ENCODE data around the gene NINJ1. TPM values are rescaled to one million over a fixed set of nuclear protein-coding genes. Genes with fewer than 3 reads are reported as not detected.

NINJ1 gene
- total RNA-seq, 1 donor from 2014 or later, result 46.6 TPM

DNA sequence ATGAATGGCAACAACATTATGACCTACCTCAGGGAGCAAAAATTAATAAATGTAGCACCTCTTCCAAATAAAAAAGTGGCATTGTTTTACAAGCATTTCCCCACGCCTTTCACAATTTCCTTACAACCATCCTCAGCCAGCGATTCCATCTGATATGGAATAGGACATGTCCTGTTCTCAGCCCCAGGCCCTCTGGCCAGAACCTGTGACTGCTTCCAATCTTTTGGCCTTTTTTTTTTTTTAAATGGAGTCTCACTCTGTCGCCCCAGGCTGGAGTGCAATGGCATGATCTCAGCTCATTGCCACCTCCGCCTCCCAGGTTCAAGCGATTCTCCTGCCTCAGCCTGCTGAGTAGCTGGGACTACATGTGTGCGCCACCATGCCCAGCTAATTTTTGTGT, 33.1 kb upstream of the NINJ1 start:
- intact Hi-C loops (cut with DNase I), result no loop called here
- DNase-seq, result no peak
- Histone ChIP-seq H3K27me3 (ENCODE audit: low read depth) (no peaks in the 10 kb centered on the region), H3K4me3 (no peak overlapping the region), H3K27ac (no peak overlapping the region), H3K4me1 (no peaks in the 10 kb centered on the region), H3K9me3 (no peaks in the 10 kb centered on the region), H3K36me3 (no peaks in the 10 kb centered on the region)
- no peak for ATAC-seq
- TF ChIP-seq, protein P1, sequence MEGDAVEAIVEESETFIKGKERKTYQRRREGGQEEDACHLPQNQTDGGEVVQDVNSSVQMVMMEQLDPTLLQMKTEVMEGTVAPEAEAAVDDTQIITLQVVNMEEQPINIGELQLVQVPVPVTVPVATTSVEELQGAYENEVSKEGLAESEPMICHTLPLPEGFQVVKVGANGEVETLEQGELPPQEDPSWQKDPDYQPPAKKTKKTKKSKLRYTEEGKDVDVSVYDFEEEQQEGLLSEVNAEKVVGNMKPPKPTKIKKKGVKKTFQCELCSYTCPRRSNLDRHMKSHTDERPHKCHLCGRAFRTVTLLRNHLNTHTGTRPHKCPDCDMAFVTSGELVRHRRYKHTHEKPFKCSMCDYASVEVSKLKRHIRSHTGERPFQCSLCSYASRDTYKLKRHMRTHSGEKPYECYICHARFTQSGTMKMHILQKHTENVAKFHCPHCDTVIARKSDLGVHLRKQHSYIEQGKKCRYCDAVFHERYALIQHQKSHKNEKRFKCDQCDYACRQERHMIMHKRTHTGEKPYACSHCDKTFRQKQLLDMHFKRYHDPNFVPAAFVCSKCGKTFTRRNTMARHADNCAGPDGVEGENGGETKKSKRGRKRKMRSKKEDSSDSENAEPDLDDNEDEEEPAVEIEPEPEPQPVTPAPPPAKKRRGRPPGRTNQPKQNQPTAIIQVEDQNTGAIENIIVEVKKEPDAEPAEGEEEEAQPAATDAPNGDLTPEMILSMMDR (IDR thresholded peaks at IDR 0.05), result no peak

GRCh38 chr9:93166699-93167098, 32.6 kb upstream of the NINJ1 start:
- no peak overlapping the region for H3K27ac ChIP-seq
- no peak for ATAC-seq
- TF ChIP-seq, protein P1 (IDR thresholded peaks at IDR 0.05), result no peak
- intact Hi-C loops (cut with DNase I), result no loop called here
- H3K4me3 ChIP-seq, result no peak overlapping the region
- no peaks in the 10 kb centered on the region for H3K36me3 ChIP-seq
- H3K27me3 ChIP-seq (ENCODE audit: low read depth), result no peaks in the 10 kb centered on the region
- no peaks in the 10 kb centered on the region for H3K9me3 ChIP-seq
- DNase-seq, result no peak
- H3K4me1 ChIP-seq, result no peaks in the 10 kb centered on the region

GRCh38 chr9:93164085-93164484, 30.0 kb upstream of the NINJ1 start:
- no peak for DNase-seq
- H3K9me3 ChIP-seq, result no peaks in the 10 kb centered on the region
- no peak overlapping the region for H3K27ac ChIP-seq
- TF ChIP-seq, protein P1 (IDR thresholded peaks at IDR 0.05), result no peak
- ATAC-seq, result no peak
- no peaks in the 10 kb centered on the region for H3K27me3 ChIP-seq (ENCODE audit: low read depth)
- intact Hi-C loops (cut with DNase I), result no loop called here
- no peak overlapping the region for H3K4me3 ChIP-seq
- no peaks in the 10 kb centered on the region for H3K36me3 ChIP-seq
- no peaks in the 10 kb centered on the region for H3K4me1 ChIP-seq

DNA sequence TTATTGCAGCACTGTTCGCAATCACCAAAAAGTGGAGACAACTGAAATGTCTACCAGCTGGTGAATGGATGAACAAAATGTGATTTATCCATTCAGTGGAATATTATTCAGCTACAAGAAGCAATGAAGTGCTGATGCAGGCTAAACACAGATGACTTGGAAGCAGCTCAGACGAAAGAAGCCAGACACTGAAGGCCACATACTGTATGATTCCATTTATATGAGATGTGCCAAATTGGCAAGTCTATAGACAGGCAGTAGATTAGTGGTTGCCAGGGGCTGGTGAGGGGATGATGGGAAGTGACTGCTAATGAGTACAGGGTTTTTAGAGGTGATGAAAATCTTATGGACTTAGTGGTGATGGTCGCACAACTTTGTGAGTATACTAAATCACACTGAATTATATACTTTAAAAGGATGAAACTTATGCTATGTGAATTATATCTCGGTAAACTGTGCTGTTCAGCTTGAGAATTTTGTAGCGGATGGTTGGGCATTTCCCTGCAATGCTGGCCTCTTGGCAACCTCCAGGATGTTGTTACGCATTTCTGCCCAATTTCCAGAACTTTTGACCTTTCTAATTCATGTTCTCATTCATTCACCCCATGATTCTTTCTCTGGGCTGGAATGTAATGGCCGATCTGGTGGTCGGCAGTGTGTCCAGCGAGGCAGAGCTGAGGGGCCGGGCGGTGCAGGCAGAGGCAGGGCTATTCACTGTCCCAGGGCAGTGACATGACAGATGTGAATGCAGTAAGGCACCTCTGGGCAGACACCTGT, 27.9 kb upstream of the NINJ1 start:
- Histone ChIP-seq H3K27me3 (ENCODE audit: low read depth) (no peaks in the 10 kb centered on the region), H3K27ac (no peak overlapping the region), H3K36me3 (no peaks in the 10 kb centered on the region), H3K9me3 (no peaks in the 10 kb centered on the region), H3K4me1 (no peaks in the 10 kb centered on the region), H3K4me3 (no peak overlapping the region)
- TF ChIP-seq, protein P1 (IDR thresholded peaks at IDR 0.05), result no peak
- no peak for DNase-seq
- no peak for ATAC-seq
- intact Hi-C loops (cut with DNase I), result no loop called here

DNA sequence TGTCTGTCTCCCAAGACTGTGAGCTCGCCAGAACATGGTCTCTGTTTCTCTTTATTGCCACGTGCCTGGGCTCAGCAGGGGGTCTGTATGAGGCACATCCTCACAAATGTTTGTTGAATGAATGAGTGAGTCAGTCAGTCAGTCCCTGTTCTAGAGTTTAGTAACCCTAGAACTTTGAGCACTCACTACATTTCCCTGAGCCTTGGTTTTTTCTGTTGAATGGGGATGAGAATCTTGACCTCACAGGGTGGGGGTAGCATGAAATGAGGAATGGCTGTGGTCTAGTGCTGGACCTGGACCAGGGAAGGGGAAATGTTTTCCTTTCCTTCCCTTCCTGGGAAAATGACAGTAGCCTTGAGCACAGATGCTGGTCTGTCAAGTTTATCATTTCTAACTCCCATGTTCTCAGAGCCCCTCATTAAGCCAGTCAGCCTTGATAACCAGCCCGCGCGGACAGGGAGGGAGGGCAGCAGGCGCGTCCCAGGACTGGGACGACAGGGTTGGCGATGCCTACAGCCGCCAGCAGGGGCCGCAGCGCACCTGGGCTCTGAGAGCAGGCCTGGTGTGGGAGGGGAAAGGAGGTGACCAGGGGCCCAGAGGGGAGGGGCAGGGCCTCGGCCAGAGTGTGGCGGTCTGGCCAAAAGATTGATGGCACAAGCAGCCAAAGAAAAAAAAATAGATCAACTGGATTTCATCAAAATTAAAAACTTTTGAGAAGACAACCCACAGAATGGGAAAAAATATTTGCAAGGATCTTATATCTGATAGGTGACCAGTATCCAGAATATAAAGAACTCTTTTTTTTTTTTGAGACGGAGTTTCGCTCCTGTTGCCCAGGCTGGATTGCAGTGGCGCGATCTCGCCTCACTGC, 25.8 kb upstream of the NINJ1 start:
- ATAC-seq (peak; percentile 96 to 97), DNase-seq (peak; percentile 89)
- H3K27me3 ChIP-seq (ENCODE audit: low read depth), result no peaks in the 10 kb centered on the region
- no peaks in the 10 kb centered on the region for H3K4me1 ChIP-seq
- H3K36me3 ChIP-seq, result no peaks in the 10 kb centered on the region
- TF ChIP-seq, protein P1 (IDR thresholded peaks at IDR 0.05), result peak; percentile 97
- no peaks in the 10 kb centered on the region for H3K9me3 ChIP-seq
- no peak overlapping the region for H3K27ac ChIP-seq
- intact Hi-C loops (cut with DNase I), result no loop called here
- peak overlapping the region; percentile 2 for H3K4me3 ChIP-seq
